Right cardiac atrium (tissue), 5 donors: Measurements from ENCODE around the gene UNC5CL. TPM values are rescaled to one million over a fixed set of nuclear protein-coding genes. Genes with fewer than 3 reads are reported as not detected.

Experiments
- ATAC-seq, 2 donors: fragments of 200-7000 bp; cut with Tn5 transposase; one replicate each; pipeline versions ENCODE4 v1.8.0 to v1.9.1; 2020; ENCODE audit warnings: moderate library complexity in 2 of 2, mild to moderate bottlenecking in 1 of 2
- DNase-seq, 3 donors: peaks; one replicate each; pipeline ENCODE4 v3.0.0-alpha.2; 2020
- H3K27ac ChIP-seq: one replicate; pipeline ENCODE4 v1.5.1; 2013; ENCODE audit warnings: mild to moderate bottlenecking, low read length, control low read depth, moderate library complexity
- H3K27me3 ChIP-seq: one replicate; pipeline ENCODE4 v1.6.1; 2013; ENCODE audit not compliant: control insufficient read depth, insufficient read depth
- H3K4me1 ChIP-seq: one replicate; pipeline ENCODE4 v1.6.1; 2013; ENCODE audit warnings: low read length; ENCODE audit not compliant: control insufficient read depth, insufficient read depth
- H3K4me3 ChIP-seq: one replicate; pipeline ENCODE4 v1.5.1; 2013; ENCODE audit warnings: low read length, control low read depth
- H3K9me3 ChIP-seq: one replicate; pipeline ENCODE4 v1.6.1; 2013; ENCODE audit warnings: low read length; ENCODE audit not compliant: control insufficient read depth
- WGBS: extraction: QIAGEN DNeasy Blood & Tissue Kit; methylation state at CpG from one replicate; pipeline ENCODE4 v1.1.7; 2013; 5-methylcytosine and 5-hydroxymethylcytosine counted together
- intact Hi-C, 4 donors: fragments of 100-400 bp; cut with DNase I; formaldehyde crosslinking; loops; one replicate each; pipeline versions ENCODE4 v1.11.0 to v1.14.0; 2022 to 2023
- polyA plus RNA-seq: library from polyadenylated mRNA; stranded (reverse); fragments of 200-250 nt; gene quantifications from one replicate; pipeline ENCODE4 v1.2.3, GENCODE V29; 2013
- total RNA-seq, 4 donors: library from RNA; stranded (reverse); fragmentation: NEBNext Ultra II Directional; extraction: Animal tissue kit (Norgen Biotek cat#: 25700); gene quantifications; one replicate each; pipeline ENCODE4 v1.2.1, GENCODE V29; 2021
- donor health status: healthy with polysubstance abuse.
- donor health status: DM: no; HTN: yes; CAD: no.
- donor health status: DM: no; HTN: no; CAD: no.
- donor health status: DM: no; HTN: yes; CAD: no; lungs with severe emphysema.
- donor health status: DM: yes; HTN: yes; CAD: no.

UNC5CL gene
- total and polyA plus RNA-seq, 5 donors: 0.46 to 0.85 (median 0.70) TPM

DNA sequence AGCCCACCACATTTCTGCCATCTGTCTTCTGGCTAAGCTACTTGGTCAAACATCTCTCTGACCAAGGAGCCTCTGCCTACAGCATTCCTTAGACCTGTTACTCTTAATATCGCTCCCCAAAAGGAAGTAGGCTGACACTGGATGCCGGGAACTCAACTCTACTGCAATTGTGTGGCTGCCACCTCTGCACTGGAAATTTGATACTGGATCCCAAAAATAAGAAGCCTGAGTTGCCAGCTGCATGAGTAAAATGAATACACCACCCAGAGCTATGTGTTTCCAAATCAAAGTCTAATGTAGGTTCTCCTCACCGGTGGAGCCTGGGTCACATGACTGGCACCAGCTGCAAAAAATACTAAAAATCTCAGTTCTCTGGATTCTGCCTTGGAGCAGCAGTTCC is 36.9 kb downstream of the UNC5CL start:
- no peaks in the 10 kb centered on the region for H3K27me3 ChIP-seq
- 78% methylated on average over 3 of the region's 3 CpGs for WGBS
- H3K27ac ChIP-seq: no peak overlapping the region
- no peak for DNase-seq
- ATAC-seq: no peak
- intact Hi-C loops: loop anchor here in 1 of 4 donors (10.0 kb wide), 1 partner anchor 63 kb away; no protein-coding TSS in a partner anchor
- H3K4me3 ChIP-seq: no peak overlapping the region
- peaks cover 2% of the 10 kb centered on the region for H3K4me1 ChIP-seq
- H3K9me3 ChIP-seq: no peaks in the 10 kb centered on the region

DNA sequence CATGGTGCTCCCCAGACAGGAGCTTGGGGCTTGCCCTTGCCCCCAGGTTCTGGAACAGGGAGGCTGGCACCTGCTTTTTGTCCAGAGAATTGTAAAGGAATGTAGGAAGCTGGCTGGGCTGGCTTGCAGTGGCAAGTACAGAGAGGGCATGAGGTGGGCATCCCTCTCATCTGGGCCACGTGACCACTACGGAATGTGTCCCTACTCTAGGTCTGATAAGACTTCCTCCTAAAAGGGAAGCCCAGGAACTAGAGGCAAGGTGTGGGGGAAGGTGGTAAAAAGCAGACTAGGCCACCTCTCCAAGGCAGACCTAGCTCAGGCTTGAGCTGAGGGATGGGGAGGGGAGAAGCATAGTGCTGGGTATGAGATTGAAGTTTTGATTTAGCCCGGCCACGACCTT is 38.8 kb downstream of the UNC5CL start:
- no peak overlapping the region for H3K27ac ChIP-seq
- intact Hi-C loops: loop anchor here in 1 of 4 donors (10.0 kb wide), 1 partner anchor 65 kb away; no protein-coding TSS in a partner anchor
- ATAC-seq (no peak), DNase-seq (no peak)
- no peaks in the 10 kb centered on the region for H3K27me3 ChIP-seq
- 50% methylated on average over 4 of the region's 4 CpGs for WGBS
- H3K4me1 ChIP-seq: peaks cover 2% of the 10 kb centered on the region
- H3K9me3 ChIP-seq: no peaks in the 10 kb centered on the region
- H3K4me3 ChIP-seq: no peak overlapping the region

DNA sequence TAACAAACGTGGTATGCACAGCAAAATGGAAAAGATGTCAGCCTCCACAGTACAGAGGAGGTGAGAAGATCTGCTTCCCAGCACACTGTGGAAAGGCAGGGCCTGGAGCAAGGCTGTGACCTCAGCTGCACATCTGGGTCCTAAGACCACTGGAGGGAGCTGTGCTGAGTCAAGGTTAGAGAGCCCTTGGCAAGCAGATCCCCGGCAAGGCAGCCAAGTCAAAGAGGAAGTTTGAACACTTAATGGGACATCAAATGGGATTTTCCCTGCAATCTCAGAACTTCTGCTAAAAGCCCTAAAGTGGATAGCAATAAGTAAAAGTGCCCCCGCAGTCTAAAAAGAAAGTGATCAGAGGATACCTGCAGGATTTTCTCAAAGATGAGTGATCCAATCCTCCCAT is 39.5 kb downstream of the UNC5CL start:
- Histone ChIP-seq H3K4me3 (no peak overlapping the region), H3K27ac (no peak overlapping the region), H3K9me3 (no peaks in the 10 kb centered on the region), H3K27me3 (no peaks in the 10 kb centered on the region), H3K4me1 (peaks cover 2% of the 10 kb centered on the region)
- intact Hi-C loops: no loop called here
- ATAC-seq: peak; percentile 84 to 86
- peak; percentile 75 to 89 (median 80) for DNase-seq
- whole genome bisulfite sequencing: 29% methylated on average over 3 of the region's 3 CpGs

- no peak overlapping the region for H3K4me3 ChIP-seq
- H3K4me1 ChIP-seq: peaks cover 2% of the 10 kb centered on the region
- DNase-seq (no peak), ATAC-seq (peak in 1 of 2 donors; percentile 64)
- no peaks in the 10 kb centered on the region for H3K27me3 ChIP-seq
- no peaks in the 10 kb centered on the region for H3K9me3 ChIP-seq
- peak overlapping the region; percentile 47 for H3K27ac ChIP-seq
- WGBS: 60% methylated on average over 4 of the region's 4 CpGs
- intact Hi-C loops: no loop called here
Observed at GRCh38 chr6:40998661-40999060, 40.4 kb downstream of the UNC5CL start.

DNA sequence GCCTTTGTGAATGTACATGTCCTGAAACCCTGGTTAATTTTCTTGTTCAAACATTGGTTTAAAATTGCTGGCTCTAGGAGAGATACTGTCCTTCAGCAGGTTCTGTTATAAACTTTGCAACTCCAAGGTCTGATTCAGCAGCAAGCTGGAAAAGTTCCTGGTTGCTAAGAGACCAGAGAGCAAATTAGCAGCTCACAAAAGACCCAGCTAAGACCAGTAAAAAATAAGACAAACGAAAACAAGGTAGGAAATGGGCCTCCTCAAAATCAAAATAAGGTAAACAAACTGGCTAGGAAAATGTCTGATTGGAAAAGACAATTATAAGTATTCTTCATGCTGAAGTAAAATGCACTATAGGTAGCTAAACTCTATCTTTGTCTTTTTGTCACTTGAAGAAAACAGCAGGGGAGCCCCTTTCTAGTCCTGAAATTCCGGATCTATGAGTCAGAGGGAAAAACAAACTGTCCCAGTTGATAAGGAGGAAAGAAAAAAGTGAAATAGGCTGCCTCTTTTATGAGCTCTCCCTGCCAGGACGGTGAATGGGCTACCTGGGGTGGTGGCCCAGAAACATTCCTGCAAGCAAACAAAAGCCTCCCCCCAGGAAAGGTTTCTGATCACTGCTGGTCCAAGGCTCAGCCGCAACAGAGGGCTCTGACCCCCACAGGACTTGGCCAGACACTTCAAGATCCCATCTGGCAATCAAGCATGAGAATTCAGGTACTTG is 41.6 kb downstream of the UNC5CL start:
- DNase-seq (no peak), ATAC-seq (peak; percentile 6 to 41)
- 37% methylated on average over 4 of the region's 4 CpGs for WGBS
- H3K4me1 ChIP-seq: peaks cover 2% of the 10 kb centered on the region
- H3K27me3 ChIP-seq: no peaks in the 10 kb centered on the region
- peak overlapping the region; percentile 79 for H3K27ac ChIP-seq
- intact Hi-C loops: no loop called here
- H3K4me3 ChIP-seq: peak overlapping the region; percentile 4
- no peaks in the 10 kb centered on the region for H3K9me3 ChIP-seq

GRCh38 chr6:40996591-40997233 is 42.3 kb downstream of the UNC5CL start:
- H3K4me3 ChIP-seq: no peak overlapping the region
- WGBS: 41% methylated on average over 6 of the region's 6 CpGs

GRCh38 chr6:40992746-40993145 is 46.3 kb downstream of the UNC5CL start:
- no peak for DNase-seq
- intact Hi-C loops: no loop called here
- no peak for ATAC-seq
- WGBS: 71% methylated on average over 3 of the region's 3 CpGs
- H3K9me3 ChIP-seq: no peaks in the 10 kb centered on the region
- H3K27me3 ChIP-seq: no peaks in the 10 kb centered on the region
- H3K4me1 ChIP-seq: no peaks in the 10 kb centered on the region
- H3K27ac ChIP-seq: no peak overlapping the region
- no peak overlapping the region for H3K4me3 ChIP-seq

More at GRCh38 chr6:40996591-40997233, 42.3 kb downstream of the UNC5CL start:
- intact Hi-C loops: no loop called here
- Histone ChIP-seq H3K4me1 (peaks cover 2% of the 10 kb centered on the region), H3K27me3 (no peaks in the 10 kb centered on the region), H3K9me3 (no peaks in the 10 kb centered on the region), H3K27ac (peak overlapping the region; percentile 79)
- peak in 1 of 2 donors; percentile 22 for ATAC-seq
- no peak for DNase-seq

DNA sequence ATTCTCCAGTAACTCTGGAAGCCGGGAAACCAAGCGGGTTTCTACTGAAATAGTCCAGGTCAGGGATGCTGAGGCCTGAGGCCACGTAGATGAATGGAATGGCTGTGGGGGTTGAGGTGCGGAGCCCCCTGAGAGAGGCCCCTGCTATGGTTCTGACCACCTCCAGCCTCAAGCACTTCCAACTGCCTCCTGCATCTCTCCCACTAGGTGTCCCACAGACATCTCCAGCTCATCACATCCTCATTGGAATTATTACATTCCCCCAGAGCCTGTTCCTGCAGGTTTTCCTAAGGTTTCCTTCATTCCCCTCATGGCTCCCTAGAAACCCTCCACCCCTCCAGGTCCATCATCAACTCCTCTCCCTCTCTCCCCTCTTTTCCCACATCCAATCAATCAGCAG is 48.7 kb downstream of the UNC5CL start:
- ATAC-seq: no peak
- intact Hi-C loops: no loop called here
- Histone ChIP-seq H3K4me1 (no peaks in the 10 kb centered on the region), H3K27ac (no peak overlapping the region), H3K4me3 (no peak overlapping the region), H3K9me3 (no peaks in the 10 kb centered on the region), H3K27me3 (no peaks in the 10 kb centered on the region)
- no peak for DNase-seq
- 81% methylated on average over 4 of the region's 4 CpGs for WGBS

DNA sequence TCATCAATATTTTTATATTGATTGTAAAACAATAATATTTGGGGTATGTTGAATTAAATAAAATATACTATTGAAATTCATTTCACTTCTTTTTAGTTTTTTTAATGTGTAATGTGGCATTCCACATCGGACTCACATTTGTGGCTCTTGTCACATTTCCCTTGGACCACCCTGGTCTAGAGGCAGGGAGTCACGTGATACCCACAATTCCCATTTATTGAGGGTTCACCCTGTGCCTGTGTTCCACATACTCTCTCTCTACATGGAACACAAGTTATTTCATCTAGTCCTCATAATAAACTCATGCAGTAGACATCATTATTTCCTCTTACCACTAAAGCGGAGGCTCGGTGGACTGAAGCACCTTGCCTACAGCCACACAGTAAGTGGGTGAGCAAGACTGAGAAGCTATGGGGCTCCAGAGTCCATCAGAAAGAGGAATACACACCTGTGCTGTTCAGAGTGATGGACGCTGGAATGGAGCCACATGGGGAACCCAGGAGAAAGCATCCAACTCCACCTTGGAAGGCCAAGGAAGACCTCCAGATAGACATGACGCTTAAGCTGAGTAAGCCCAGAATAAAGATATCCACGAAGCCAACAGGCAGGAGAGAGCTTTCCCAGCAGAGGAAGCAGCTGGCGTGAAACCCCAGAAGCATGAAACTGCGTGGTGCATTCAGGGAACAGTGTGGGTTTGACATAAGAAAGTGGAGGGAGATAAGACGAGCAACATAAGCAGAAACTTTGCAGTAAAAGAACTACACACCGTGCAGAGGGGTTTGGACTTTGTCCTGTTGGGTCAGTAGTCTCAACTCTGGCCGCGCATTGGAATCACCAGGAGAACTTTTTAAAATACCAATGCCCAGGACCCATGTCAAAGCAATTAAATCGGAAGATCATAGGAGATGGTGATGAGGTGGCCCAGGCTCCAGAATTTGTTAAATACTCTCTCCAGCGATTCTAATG is 49.5 kb downstream of the UNC5CL start:
- Histone ChIP-seq H3K9me3 (no peaks in the 10 kb centered on the region), H3K27ac (no peak overlapping the region), H3K4me3 (no peak overlapping the region), H3K4me1 (no peaks in the 10 kb centered on the region), H3K27me3 (no peaks in the 10 kb centered on the region)
- 86% methylated on average over 15 of the region's 15 CpGs for WGBS
- ATAC-seq (no peak), DNase-seq (no peak)
- intact Hi-C loops: no loop called here

- DNase-seq (no peak), ATAC-seq (no peak)
- Histone ChIP-seq H3K27ac (no peak overlapping the region), H3K4me1 (no peaks in the 10 kb centered on the region), H3K27me3 (no peaks in the 10 kb centered on the region), H3K9me3 (no peaks in the 10 kb centered on the region), H3K4me3 (no peak overlapping the region)
- intact Hi-C loops: no loop called here
Observed at GRCh38 chr6:40988634-40989033, 50.4 kb downstream of the UNC5CL start.
